ENCODE results near the gene APOBEC2.

APOBEC2 gene

DNA sequence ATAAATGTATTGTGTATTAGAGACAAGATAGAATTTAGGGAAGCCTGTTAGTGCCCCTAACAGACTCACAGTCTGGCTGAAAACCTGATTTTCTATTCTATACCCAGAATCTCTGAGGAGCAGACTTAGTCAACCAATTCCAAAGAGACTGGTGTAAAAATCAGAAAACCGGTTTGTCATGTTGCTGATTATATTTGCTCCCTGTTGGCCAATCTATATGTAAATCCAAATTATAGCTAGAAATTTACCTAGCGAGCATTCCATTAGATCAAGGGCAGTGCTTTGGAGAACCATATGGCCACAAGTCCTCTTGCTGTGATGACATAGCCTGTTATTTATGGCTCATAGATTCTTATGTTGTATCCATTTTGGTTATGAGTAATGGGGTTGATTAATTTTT, 24.5 kb downstream of the APOBEC2 start:
- no peak for TF ChIP-seq USF1 (IDR thresholded peaks at IDR 0.05)
- TF ChIP-seq TCF12 (IDR thresholded peaks at IDR 0.05; ENCODE audit: low read depth), result no peak
- TF ChIP-seq NFIC (IDR thresholded peaks at IDR 0.05), result no peak
- no peak for TF ChIP-seq CEBPB (IDR thresholded peaks at IDR 0.05)
- no peak for TF ChIP-seq TAF1 (IDR thresholded peaks at IDR 0.05; ENCODE audit: low read depth)
- TF ChIP-seq EGR1 (IDR thresholded peaks at IDR 0.05), result no peak
- no peak for TF ChIP-seq RAD21 (IDR thresholded peaks at IDR 0.05; ENCODE audit: low read depth)
- TF ChIP-seq FOXM1 (IDR thresholded peaks at IDR 0.05; ENCODE audit: borderline replicate concordance, low read depth), result no peak
- TF ChIP-seq ZBTB7A (IDR thresholded peaks at IDR 0.05; ENCODE audit: low read depth), result no peak
- no peak for TF ChIP-seq EP300 (IDR thresholded peaks at IDR 0.05; ENCODE audit: borderline replicate concordance)

GRCh38 chr6:41078101-41078500, 25.1 kb downstream of the APOBEC2 start:
- TF ChIP-seq TAF1 (IDR thresholded peaks at IDR 0.05; ENCODE audit: low read depth) (no peak), USF1 (IDR thresholded peaks at IDR 0.05) (no peak), EGR1 (IDR thresholded peaks at IDR 0.05) (no peak)

GRCh38 chr6:41079080-41079479, 26.1 kb downstream of the APOBEC2 start:
- TF ChIP-seq NFIC (IDR thresholded peaks at IDR 0.05) (no peak), USF1 (IDR thresholded peaks at IDR 0.05) (no peak), CREB1 (IDR thresholded peaks at IDR 0.05; ENCODE audit: low read depth) (no peak), ZBTB7A (IDR thresholded peaks at IDR 0.05; ENCODE audit: low read depth) (no peak), CEBPB (IDR thresholded peaks at IDR 0.05) (no peak), YY1 (IDR thresholded peaks at IDR 0.05; ENCODE audit: low read depth) (no peak)
- TF ChIP-seq, protein P1, sequence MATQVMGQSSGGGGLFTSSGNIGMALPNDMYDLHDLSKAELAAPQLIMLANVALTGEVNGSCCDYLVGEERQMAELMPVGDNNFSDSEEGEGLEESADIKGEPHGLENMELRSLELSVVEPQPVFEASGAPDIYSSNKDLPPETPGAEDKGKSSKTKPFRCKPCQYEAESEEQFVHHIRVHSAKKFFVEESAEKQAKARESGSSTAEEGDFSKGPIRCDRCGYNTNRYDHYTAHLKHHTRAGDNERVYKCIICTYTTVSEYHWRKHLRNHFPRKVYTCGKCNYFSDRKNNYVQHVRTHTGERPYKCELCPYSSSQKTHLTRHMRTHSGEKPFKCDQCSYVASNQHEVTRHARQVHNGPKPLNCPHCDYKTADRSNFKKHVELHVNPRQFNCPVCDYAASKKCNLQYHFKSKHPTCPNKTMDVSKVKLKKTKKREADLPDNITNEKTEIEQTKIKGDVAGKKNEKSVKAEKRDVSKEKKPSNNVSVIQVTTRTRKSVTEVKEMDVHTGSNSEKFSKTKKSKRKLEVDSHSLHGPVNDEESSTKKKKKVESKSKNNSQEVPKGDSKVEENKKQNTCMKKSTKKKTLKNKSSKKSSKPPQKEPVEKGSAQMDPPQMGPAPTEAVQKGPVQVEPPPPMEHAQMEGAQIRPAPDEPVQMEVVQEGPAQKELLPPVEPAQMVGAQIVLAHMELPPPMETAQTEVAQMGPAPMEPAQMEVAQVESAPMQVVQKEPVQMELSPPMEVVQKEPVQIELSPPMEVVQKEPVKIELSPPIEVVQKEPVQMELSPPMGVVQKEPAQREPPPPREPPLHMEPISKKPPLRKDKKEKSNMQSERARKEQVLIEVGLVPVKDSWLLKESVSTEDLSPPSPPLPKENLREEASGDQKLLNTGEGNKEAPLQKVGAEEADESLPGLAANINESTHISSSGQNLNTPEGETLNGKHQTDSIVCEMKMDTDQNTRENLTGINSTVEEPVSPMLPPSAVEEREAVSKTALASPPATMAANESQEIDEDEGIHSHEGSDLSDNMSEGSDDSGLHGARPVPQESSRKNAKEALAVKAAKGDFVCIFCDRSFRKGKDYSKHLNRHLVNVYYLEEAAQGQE (IDR thresholded peaks at IDR 0.05; ENCODE audit: low read depth), result no peak

GRCh38 chr6:41080621-41081020, 27.6 kb downstream of the APOBEC2 start:
- TF ChIP-seq NFIC (IDR thresholded peaks at IDR 0.05) (no peak), ZBTB7A (IDR thresholded peaks at IDR 0.05; ENCODE audit: low read depth) (no peak), TCF12 (IDR thresholded peaks at IDR 0.05; ENCODE audit: low read depth) (no peak), YY1 (IDR thresholded peaks at IDR 0.05; ENCODE audit: low read depth) (no peak), CEBPB (IDR thresholded peaks at IDR 0.05) (no peak), USF1 (IDR thresholded peaks at IDR 0.05) (no peak), CREB1 (IDR thresholded peaks at IDR 0.05; ENCODE audit: low read depth) (no peak), TAF1 (IDR thresholded peaks at IDR 0.05; ENCODE audit: low read depth) (no peak), TEAD4 (IDR thresholded peaks at IDR 0.05) (no peak), FOXM1 (IDR thresholded peaks at IDR 0.05; ENCODE audit: borderline replicate concordance, low read depth) (no peak), RAD21 (IDR thresholded peaks at IDR 0.05; ENCODE audit: low read depth) (no peak), EP300 (IDR thresholded peaks at IDR 0.05; ENCODE audit: borderline replicate concordance) (no peak)
- TF ChIP-seq, protein P2, sequence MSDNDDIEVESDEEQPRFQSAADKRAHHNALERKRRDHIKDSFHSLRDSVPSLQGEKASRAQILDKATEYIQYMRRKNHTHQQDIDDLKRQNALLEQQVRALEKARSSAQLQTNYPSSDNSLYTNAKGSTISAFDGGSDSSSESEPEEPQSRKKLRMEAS (IDR thresholded peaks at IDR 0.05), result no peak

DNA sequence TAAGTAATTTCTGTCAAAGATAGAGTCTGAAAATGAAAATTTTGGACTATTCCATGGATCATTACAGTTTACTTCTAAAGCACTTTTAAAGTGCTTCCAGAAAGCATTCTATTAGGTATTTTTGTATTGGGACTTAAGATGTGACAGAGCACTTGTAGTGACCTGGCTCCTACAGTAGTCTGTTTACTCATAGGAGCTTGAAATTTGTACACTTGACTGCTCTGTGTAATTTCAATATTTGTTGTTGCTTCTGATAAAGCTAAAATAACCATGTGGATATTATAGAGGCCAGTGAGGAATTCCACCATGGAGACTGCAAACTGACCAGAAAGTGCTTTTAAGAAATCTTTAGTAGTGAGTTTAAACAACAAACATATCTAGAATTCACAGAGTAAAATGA, 30.1 kb downstream of the APOBEC2 start:
- TF ChIP-seq, protein P2 (IDR thresholded peaks at IDR 0.05), result no peak
- TF ChIP-seq YY1 (IDR thresholded peaks at IDR 0.05; ENCODE audit: low read depth) (no peak), NFIC (IDR thresholded peaks at IDR 0.05) (no peak), RAD21 (IDR thresholded peaks at IDR 0.05; ENCODE audit: low read depth) (no peak), FOXM1 (IDR thresholded peaks at IDR 0.05; ENCODE audit: borderline replicate concordance, low read depth) (no peak), TCF12 (IDR thresholded peaks at IDR 0.05; ENCODE audit: low read depth) (no peak), CREB1 (IDR thresholded peaks at IDR 0.05; ENCODE audit: low read depth) (no peak), TAF1 (IDR thresholded peaks at IDR 0.05; ENCODE audit: low read depth) (no peak), USF1 (IDR thresholded peaks at IDR 0.05) (no peak), CEBPB (IDR thresholded peaks at IDR 0.05) (no peak)
- TF ChIP-seq, protein P1 (IDR thresholded peaks at IDR 0.05; ENCODE audit: low read depth), result no peak

All from Ishikawa (cell line).